ENCODE data around the gene ANO3. TPM values are rescaled to one million over a fixed set of nuclear protein-coding genes. Genes with fewer than 3 reads are reported as not detected.
A peak's percentile ranks its signal among the peaks of the same experiment; 100 is the strongest.
"Not testable (repeated sequence)": the region's sequence is repeated elsewhere in the genome, so short reads cannot be mapped to it uniquely, and the experiment has no call there.

The ANO3 gene
- polyA plus RNA-seq (ENCODE audit: insufficient read length in 4 of 4), result 1 to 10 TPM in 3 of 4 donors, under 1 TPM in 1; 0.33 to 4.0 (median 2.8) TPM

- peak; percentile 62 to 85 (median 74) for DNase-seq (ENCODE audit: low read depth in 4 of 4, low spot score in 3 of 4)
Measured at GRCh38 chr11:26331911-26332571, at the start of gene ANO3. Gene ANO3, plus strand, starts transcription at chr11:26332130. Its CDS starts 146 bp downstream, at chr11:26332276.

- DNase-seq (ENCODE audit: low read depth in 4 of 4, low spot score in 3 of 4), result no peak
Measured at GRCh38 chr11:26283852-26284408, 48.0 kb upstream of the ANO3 start.

GRCh38 chr11:26285608-26286007 is 46.3 kb upstream of the ANO3 start:
- DNase-seq (ENCODE audit: low read depth in 4 of 4, low spot score in 3 of 4), result no peak

- peak in 1 of 4 donors; percentile 9 for DNase-seq (ENCODE audit: low read depth in 4 of 4, low spot score in 3 of 4)
Measured at GRCh38 chr11:26286472-26287066, 45.4 kb upstream of the ANO3 start.

- no peak for DNase-seq (ENCODE audit: low read depth in 4 of 4, low spot score in 3 of 4)
Measured at GRCh38 chr11:26287067-26287518, 44.8 kb upstream of the ANO3 start.

- peak in 3 of 4 donors; percentile 29 to 52 (median 40) for DNase-seq (ENCODE audit: low read depth in 4 of 4, low spot score in 3 of 4)
Measured at GRCh38 chr11:26297189-26297975, 34.5 kb upstream of the ANO3 start.

GRCh38 chr11:26316372-26316771 is 15.6 kb upstream of the ANO3 start:
- DNase-seq (ENCODE audit: low read depth in 4 of 4, low spot score in 3 of 4), result not testable (repeated sequence)

GRCh38 chr11:26319906-26320305 is 12.0 kb upstream of the ANO3 start:
- DNase-seq (ENCODE audit: low read depth in 4 of 4, low spot score in 3 of 4), result no peak

GRCh38 chr11:26321516-26321915 is 10.4 kb upstream of the ANO3 start:
- no peak for DNase-seq (ENCODE audit: low read depth in 4 of 4, low spot score in 3 of 4)

GRCh38 chr11:26322335-26323067 is 9.4 kb upstream of the ANO3 start:
- no peak for DNase-seq (ENCODE audit: low read depth in 4 of 4, low spot score in 3 of 4)

GRCh38 chr11:26323837-26324236 is 8.1 kb upstream of the ANO3 start:
- DNase-seq (ENCODE audit: low read depth in 4 of 4, low spot score in 3 of 4), result no peak

- DNase-seq (ENCODE audit: low read depth in 4 of 4, low spot score in 3 of 4), result no peak
Measured at GRCh38 chr11:26324270-26324669, 7.7 kb upstream of the ANO3 start.

- no peak for DNase-seq (ENCODE audit: low read depth in 4 of 4, low spot score in 3 of 4)
Measured at GRCh38 chr11:26326793-26327400, 5.0 kb upstream of the ANO3 start.

GRCh38 chr11:26329206-26329605 is 2.7 kb upstream of the ANO3 start:
- DNase-seq (ENCODE audit: low read depth in 4 of 4, low spot score in 3 of 4), result no peak

- no peak for DNase-seq (ENCODE audit: low read depth in 4 of 4, low spot score in 3 of 4)
Measured at GRCh38 chr11:26330262-26330661, 1.7 kb upstream of the ANO3 start.

- DNase-seq (ENCODE audit: low read depth in 4 of 4, low spot score in 3 of 4), result peak in 1 of 4 donors; percentile 5
Measured at GRCh38 chr11:26332572-26332915, 614 bp downstream of the ANO3 start.

- DNase-seq (ENCODE audit: low read depth in 4 of 4, low spot score in 3 of 4), result no peak
Measured at GRCh38 chr11:26333906-26334305, 2.0 kb downstream of the ANO3 start.

- no peak for DNase-seq (ENCODE audit: low read depth in 4 of 4, low spot score in 3 of 4)
Measured at GRCh38 chr11:26335903-26336302, 4.0 kb downstream of the ANO3 start.

- DNase-seq (ENCODE audit: low read depth in 4 of 4, low spot score in 3 of 4), result no peak
Measured at GRCh38 chr11:26344647-26345046, 12.7 kb downstream of the ANO3 start.

- no peak for DNase-seq (ENCODE audit: low read depth in 4 of 4, low spot score in 3 of 4)
Measured at GRCh38 chr11:26348776-26349175, 16.8 kb downstream of the ANO3 start.
